NCI-H2196 (cell line): Measurements from ENCODE around the gene MCF2L2.

Experiments used
- DNase-seq: peaks from one replicate; lab custom pipeline; 2025; ENCODE audit not compliant: unreplicated experiment; lab: John Stamatoyannopoulos, UW

MCF2L2 gene

DNA sequence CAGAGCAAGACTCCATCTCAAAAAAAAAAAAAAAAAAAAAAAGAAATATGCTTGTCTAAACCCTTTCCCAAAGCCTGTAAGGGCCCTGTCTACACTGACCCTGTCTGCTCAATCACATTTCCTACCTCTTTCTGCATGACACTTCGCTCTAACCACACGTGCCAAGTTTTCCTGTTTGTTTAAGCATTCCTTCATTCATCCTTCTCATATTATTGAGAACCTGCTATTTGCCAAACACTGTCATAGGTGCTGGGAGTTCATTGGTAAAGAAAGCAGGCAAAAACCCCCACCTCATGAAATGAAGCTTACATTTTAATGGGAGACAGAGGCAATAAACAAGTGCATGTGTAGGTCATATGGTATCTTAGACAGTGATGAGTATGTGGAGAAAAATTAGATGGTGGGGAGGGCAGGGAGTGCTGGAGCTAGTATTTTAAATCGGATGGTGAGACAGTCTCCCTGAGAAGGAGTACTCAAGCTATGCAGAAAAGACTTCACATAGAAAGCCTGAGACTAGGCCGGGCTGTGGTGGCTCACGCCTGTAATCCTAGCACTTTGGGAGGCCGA is 127.3 kb downstream of the MCF2L2 start:
- no peak for DNase-seq

DNA sequence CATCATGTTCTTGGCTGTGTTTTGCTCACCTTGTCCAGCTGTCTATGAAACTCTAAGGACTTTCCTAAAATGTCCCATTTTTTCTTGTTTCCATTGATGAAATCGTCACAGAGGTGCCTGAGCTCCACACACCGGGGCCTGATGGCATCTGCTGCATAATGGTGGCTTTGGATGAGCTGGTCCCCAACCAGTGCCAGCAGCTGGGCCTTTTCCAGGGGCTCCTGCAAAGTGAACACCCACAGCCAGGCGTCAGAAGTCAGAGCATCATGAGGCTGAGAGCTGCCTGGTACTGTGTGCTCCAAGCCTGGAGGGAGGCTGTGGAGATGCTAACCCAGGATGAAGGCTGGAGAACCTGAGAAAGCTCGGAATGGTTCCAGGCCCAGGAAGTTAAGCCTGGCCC is 128.4 kb downstream of the MCF2L2 start:
- no peak for DNase-seq

DNA sequence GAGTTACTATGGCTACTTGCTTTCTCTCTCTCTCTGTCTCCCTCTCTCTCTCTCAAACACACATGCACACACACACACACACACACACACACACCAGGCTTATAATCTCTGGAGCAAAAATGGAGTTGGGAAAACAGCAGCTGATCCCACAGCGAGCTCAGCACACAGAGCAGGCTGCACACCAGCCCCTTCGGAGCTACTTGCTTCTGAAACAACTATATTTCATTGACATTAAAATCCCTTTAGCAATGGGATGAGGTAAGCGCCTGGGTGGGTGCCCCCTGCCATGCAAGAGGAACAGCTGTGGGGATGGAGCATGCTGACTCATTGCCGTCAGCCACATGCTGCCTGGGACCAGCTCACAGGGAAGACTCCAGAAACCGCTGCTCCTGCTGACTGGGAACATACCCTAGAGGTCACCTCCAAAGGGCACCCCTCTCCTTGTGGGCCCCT is 129.7 kb downstream of the MCF2L2 start:
- peak; percentile 37 for DNase-seq

DNA sequence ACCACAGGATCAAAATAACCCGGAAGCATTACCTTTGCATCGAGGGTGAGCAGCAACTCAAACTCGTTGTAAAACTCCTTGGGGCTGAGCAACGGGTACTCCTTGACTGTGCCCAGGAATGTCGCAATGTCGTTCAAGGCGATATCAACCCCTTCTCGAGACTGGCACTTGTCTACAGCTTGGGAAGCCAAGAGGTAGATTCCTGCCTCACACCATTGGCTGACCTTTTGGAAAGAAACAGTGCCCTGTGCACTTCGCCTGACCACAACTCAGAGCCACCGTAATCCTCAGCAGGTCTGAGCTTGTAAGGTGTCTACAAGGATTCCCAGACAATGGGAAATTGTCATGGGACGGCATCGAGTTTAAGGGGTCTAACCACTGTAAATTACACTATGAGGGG is 131.5 kb downstream of the MCF2L2 start:
- no peak for DNase-seq

DNA sequence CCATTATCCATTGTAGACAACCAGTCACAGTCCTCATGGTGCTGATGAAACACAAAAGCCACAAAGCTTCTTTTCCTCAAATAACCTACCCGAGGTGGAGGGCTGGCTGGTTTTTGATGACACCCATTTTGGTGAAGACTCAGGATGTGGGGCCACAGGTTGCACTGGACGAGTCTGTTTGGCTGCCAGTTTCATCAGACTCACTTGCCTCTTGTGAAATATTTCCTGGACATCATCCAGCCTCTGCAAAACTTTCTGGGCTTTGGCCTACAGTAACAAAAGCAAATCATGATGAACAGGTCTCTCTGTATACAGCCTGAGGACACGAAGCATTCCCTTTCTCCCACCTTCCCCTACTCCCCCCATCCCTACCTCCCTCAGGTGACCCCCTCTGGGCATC is 133.2 kb downstream of the MCF2L2 start:
- DNase-seq, result peak; percentile 65

DNA sequence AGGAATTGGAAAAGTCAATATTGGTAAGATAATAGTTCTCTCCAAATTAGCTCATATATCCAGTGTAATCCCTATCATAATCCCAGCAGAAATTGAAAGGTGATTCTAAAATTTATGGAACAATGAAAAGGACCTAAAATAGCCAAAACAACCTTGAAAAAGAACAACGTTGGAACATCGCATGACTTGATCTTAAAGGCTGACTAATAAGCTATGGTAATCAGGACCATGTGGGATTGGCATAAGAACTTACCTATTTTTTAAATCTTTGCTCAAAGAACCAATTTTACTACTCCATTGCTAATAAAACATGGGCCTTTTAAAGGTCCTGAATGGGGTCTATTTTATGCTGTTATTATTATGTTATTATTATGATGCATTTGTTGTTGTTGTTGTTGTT is 134.5 kb downstream of the MCF2L2 start:
- DNase-seq, result no peak

DNA sequence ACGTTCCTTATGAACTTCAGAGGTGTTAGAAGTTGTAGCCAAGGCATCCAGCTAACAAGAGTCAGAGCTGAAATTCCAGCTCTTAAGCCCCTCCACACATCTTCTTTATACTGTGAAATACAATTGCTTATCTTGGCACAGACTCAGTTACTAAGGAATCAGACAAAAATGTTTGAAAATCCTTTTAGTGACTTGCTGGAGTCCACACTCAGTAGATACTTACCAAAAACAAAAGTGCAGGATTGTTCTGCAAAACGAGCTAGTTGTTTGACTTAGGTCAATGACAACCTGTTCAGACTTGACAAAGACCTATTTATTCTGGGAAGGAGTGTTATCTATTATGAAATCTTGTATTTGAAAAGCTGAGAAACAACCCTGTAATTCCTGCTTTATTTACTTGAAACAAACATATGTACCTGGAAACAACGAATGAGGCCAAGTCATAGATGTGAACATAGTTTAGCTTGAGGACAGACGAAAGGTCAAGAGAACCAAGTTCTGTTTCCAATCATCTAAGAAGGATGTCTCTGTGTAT is 136.9 kb downstream of the MCF2L2 start:
- DNase-seq, result peak; percentile 67

DNA sequence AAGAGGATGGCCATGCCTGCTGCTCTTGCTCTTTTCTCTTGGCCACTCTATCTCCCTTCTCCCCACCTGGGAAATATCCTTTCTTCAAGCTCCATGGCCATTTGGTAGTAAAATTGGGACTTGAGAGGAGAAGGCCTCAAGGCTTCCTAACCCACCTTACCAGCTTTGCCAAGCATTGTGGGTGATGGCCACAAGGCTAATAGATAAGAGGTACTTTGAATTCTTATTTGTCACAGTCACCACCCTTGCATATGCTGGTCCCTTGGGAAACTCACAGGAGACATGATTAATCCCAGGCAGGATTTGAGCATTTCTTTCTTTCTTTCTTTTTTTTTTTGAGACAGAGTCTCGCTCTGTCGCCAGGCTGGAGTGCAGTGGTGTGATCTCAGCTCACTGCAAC is 138.2 kb downstream of the MCF2L2 start:
- no peak for DNase-seq

DNA sequence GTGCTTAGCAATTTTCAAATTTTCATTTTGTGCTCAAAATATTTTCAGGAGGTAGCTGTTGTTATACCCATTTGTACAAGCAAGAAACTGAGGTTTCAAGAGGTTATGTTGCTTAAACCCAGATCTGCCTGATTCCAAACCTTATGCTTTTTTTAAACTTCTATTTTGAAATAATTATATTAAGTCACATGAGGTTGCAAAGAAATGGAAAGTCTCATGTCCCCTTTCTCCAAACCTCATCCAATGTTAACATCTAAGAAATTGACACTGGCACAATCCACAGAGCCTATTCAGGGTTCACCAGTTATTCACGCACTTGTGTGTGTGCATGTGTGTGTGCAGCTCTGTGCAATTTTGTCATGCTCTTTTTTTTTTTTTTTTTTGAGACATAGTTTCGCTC is 140.3 kb downstream of the MCF2L2 start:
- no peak for DNase-seq

DNA sequence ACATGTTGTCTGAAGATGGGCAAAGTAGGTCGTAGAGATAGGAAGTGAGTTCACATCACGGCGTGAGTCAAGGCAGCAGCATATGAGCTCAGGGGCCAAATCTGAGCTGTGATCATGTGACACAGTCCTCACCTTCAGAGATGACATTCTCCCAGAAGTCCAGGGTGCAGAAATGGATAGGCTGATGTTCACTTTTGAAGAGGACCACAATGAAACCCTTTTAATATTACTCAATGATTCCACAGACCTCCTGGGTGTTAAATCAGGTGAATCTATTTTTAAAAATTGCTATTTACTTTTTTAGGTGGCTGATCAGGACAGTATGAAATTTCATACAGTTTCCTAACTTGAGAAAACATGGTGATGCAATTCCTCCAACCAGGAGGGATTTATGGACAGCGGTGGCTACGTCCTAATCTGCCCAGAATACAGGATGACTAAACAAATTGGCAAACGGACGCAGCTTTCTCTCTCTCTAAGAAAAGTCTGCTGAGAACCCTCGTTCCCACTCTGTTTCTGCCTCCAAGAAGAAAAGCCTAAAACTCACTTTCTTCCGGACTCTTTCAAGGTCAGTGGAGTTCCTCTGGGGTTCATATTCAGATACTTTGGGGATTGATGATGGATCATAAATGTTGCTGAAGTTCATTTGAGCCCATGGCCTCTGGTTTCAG is 141.0 kb downstream of the MCF2L2 start:
- no peak for DNase-seq

DNA sequence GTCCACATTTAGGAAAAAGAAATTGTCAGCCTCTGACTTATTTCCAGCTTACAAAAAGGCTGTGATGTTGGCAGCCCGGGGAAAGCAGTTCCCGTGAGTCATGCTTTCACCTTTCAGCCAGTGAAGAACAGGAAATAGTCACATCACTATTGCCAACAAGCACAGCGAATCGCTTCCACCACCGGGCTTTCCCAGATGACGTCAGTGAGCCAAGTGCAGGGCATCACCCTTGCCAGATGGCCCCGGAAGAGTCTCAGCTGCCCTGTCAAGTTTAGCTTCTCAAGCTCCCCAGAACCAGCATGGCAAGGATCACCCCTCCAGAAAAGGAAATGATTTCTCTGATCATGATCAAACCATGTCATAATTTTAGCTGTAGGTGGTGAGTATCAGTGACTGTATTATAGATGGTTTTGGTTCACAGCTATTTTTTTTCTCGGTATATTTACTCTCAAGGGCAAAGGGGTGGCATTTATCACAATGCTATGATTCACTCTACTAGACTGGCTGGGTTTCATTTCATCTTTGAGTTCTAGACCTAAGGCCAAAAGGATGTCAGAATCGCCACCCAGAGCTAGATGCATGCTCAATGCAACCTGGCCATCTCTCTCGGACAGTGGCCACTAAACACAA is 142.5 kb downstream of the MCF2L2 start:
- peak; percentile 98 for DNase-seq

DNA sequence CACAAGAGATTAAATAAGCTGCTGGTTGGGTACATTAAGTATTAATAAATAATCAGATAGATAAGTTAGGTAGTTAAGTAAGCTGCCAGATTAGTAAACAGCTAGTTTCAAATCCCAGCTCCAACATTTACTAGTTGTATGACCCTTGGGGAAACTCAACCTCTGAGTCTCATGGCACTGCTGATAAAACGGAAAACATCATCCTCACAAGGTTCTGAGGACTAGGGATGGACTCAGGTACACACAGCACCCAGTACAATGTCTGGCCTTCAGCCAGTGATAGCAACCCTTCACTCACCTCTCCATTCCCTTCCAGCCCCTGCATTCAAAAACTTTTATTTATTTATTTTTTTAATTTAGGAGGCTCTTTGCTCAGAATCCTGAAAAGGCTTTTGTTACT is 143.1 kb downstream of the MCF2L2 start:
- DNase-seq, result no peak

DNA sequence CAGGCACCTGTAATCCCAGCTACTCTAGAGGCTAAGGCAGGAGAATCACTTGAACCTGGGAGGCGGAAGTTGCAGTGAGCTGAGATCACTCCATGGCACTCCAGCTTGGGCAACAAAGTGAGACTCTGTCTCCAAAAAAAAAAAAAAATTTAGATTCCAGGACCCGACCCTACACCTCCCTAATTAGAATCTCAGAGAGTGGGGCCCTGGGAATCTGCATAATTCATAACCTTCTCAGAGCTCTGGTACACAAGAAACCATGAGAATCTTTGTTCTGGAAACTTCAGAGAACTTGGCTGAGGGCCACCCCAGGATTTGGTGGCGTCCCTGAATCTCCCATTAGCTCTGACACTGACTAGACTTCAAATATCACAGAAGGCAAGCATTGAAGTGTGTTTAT is 143.8 kb downstream of the MCF2L2 start:
- DNase-seq, result no peak

DNA sequence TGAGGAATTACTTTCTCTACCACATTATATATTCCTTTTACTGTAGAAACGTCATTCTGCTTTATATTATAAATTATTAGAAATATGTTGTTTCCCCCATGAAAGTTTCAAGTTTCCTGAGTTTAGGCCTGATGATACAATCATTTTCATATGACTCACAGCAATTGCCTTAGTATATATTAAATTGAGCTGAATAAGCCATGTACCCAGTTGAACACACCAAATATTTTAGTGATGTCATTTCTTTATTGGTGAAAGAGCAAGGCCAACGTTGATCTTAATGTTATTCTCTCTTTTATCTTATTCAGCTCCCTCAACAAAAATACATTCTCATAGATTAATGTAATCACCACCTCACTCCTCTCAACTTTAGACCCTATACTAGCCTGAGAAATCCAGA is 144.5 kb downstream of the MCF2L2 start:
- no peak for DNase-seq

DNA sequence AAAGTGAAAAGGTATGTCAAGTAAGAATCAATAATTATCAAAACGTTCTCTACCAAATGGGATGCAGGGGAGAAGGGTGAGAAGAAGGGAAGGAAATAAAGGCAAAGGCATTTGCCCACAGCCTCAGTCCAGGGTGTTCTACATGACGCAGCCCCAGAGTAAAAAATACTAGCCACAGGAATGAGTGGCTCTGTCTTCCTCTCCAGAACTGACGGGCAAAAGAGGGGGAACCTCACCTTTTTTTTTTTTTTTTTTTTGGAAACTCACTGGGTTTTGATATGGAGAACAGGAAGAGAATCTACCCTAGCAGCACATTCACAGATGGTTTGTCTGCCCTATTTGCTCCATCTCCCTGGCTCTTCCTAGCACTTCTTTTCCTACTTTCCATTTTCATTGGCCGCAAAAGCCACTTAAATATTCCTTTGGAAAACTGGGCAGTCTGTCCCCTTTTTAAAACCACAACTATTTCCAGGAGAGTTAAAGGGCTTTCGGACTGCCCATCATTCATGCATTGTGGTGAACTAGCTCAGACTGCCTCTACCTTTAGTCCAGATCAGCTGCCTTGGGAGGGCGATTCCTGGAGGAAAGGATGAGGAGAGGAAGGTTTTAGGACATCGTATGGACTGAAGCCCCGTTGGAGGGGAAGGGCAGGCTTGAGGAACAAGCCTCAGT is 147.2 kb downstream of the MCF2L2 start:
- DNase-seq, result no peak

DNA sequence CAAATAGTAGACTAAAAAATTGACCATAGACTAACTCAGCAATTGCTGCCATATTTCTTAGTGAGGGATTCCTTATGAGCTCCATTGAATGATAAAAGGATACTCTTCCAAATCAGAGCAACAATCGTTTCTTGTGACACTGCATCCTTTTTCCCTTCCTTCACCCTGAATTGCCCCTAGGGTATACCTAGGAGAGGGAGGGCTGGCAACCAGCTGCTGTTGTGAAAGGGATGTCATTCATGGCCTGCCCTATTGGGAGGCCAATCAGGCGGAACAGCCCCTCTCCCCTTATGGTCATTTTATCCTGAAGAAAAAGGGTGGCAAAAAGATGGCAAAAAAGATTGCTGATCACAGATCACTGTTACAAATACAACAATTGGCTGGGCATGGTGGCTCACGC is 149.0 kb downstream of the MCF2L2 start:
- no peak for DNase-seq

DNA sequence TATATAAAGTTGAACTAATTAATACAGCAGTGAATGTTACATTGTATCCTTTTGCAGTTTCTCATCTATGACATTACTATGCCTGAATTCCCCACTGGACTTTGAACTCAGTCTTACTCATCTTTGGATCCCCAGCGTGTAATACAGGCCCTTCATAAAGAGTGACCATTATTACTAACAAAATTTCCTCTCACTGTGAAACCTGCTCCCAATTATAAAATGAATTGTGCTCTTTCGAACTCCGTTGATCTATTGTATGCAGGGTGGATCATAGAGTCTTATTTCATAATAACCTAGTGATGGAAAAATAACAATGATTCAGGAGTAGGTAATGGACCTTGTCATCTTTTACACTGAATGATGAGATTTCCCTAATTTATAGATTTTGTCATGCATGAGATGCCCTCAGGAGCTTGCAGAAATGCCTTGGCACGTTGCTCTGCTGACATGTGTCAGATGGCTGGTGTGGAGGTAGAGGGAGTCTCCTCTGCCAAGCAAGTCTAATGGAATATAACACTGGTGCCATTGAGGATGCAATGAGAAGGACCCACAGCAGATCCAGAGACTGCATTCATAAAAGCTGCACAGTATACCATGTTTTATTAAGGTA is 149.8 kb downstream of the MCF2L2 start:
- no peak for DNase-seq

DNA sequence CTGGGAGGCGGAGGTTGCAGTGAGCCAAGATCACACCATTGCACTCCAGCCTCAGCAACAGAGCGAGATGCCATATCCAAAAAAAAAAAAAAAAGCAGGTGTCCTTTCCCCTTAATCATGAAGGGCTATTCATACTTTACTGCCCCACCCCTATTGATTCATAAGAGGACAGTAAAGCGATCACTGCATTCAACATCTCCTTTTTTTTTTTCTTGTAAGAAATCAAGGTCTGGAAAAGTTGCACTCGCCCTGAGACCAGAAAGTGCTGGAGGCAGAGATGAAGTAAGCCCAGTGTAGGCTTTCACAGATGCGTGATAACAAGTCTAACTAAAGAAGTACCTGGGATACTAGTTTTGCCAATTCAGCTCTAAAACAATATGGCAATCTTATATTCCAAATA is 151.2 kb downstream of the MCF2L2 start:
- DNase-seq, result no peak

DNA sequence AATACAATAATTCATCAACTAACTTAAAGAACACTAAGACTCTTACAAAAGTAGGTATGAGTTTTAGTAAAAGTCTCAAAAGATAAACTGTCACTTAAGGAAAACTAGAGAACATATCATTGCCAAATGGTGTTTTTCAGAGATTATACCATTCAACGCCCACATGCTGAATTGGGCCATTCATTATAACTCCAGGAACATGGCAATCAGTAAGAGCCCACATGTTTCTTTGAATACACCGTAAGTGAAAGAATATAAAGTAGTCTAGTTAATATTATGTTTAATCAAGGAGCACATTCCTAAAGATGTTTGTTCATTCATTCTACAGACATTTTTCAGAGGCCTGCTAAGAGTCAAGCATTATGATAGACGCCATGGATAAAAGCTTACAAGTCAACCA is 152.5 kb downstream of the MCF2L2 start:
- DNase-seq, result no peak

DNA sequence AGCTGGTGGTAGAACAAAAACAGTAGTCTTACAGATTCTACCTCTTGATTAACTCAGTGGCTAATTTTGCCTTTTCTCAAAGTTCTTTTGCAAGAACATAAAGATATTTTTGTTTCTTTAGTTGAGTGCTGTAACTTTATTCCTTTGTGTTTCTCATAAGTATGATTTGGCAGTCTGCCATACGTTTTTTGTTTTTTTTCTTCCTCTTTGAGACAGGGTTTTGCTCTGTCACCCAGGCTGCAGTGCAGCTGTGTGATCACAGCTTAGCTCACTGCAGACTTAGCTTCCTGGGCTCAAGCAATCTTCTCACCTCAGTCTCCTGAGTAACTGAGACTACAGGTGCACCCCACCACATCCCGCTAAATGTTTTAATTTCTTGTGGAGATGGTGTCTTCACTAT is 153.0 kb downstream of the MCF2L2 start:
- DNase-seq, result peak; percentile 73

DNA sequence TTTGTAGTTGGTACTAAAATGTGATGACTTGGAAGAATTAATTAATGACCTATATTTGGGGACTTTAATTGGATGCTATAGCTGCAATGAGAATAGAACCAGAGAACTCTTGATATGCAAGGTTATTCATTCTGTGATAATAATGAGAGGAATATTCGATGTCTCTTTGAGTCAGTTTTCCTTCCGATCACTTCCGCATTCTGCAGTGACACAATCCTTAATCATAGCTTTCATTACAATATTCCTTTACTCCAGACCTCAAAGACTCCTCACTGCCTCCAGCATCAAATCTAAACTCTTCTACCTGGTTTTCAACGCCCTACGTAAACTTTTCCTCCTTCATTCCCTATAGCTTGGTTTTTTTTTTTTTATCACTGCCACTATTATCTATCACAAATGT is 153.8 kb downstream of the MCF2L2 start:
- DNase-seq, result no peak
